Astrocyte (in vitro differentiated cells and primary cell): ENCODE results near the gene MYBPHL. TPM values are rescaled to one million over a fixed set of nuclear protein-coding genes. Genes with fewer than 3 reads are reported as not detected.

Source experiments
- DNase-seq: peaks from one replicate; pipeline ENCODE4 v3.0.0-alpha.2; 2010; ENCODE audit warnings: low read depth
- FAIRE-seq: peaks from 2 replicates; lab custom pipeline; 2011; peaks lifted over from hg19 to GRCh38; lab: Jason Lieb, UNC
- H2AFZ ChIP-seq: 2 replicates; pipeline ENCODE4 v1.6.0; 2012; ENCODE audit warnings: low read depth, low read length, inconsistent platforms
- H3K27ac ChIP-seq: 2 replicates; pipeline ENCODE4 v1.5.1; 2011; ENCODE audit warnings: low read depth, low read length, inconsistent platforms
- H3K27me3 ChIP-seq: 2 replicates; pipeline ENCODE4 v1.6.0; 2011; ENCODE audit warnings: low read length, inconsistent platforms; ENCODE audit not compliant: insufficient read depth
- H3K36me3 ChIP-seq: 2 replicates; pipeline ENCODE4 v1.5.1; 2011; ENCODE audit warnings: low read length, inconsistent platforms; ENCODE audit not compliant: insufficient read depth
- H3K4me1 ChIP-seq: 2 replicates; pipeline ENCODE4 v1.5.1; 2011; ENCODE audit warnings: low read length, inconsistent platforms; ENCODE audit not compliant: insufficient read depth
- H3K4me2 ChIP-seq: 2 replicates; pipeline ENCODE4 v1.6.0; 2012; ENCODE audit warnings: low read length, inconsistent platforms
- H3K4me3 ChIP-seq: 2 replicates; pipeline ENCODE4 v1.5.1; 2011; ENCODE audit warnings: low read depth, mild to moderate bottlenecking, low read length, inconsistent platforms; ENCODE audit not compliant: insufficient read depth
- H3K79me2 ChIP-seq: 2 replicates; pipeline ENCODE4 v1.6.0; 2012; ENCODE audit warnings: mild to moderate bottlenecking, low read length, inconsistent platforms; ENCODE audit not compliant: insufficient read depth
- H3K9ac ChIP-seq: 2 replicates; pipeline ENCODE4 v1.6.0; 2012; ENCODE audit warnings: mild to moderate bottlenecking, low read length, inconsistent platforms
- H3K9me3 ChIP-seq: 2 replicates; pipeline ENCODE4 v1.5.1; 2012; ENCODE audit warnings: low read depth, mild to moderate bottlenecking, low read length, inconsistent platforms; ENCODE audit not compliant: insufficient read depth
- H4K20me1 ChIP-seq: 2 replicates; pipeline ENCODE4 v1.6.0; 2012; ENCODE audit warnings: low read length, inconsistent platforms; ENCODE audit not compliant: insufficient read depth
- H3K27ac Mint-ChIP-seq: one replicate; pipeline ENCODE4 v1.8.0; 2021; ENCODE audit warnings: mild to moderate bottlenecking, mixed read lengths; ENCODE audit not compliant: unreplicated experiment
- H3K27me3 Mint-ChIP-seq: one replicate; pipeline ENCODE4 v1.8.0; 2021; ENCODE audit warnings: low read depth, mixed read lengths; ENCODE audit not compliant: unreplicated experiment
- H3K36me3 Mint-ChIP-seq: one replicate; pipeline ENCODE4 v1.8.0; 2021; ENCODE audit warnings: low read depth, mixed read lengths; ENCODE audit not compliant: unreplicated experiment
- H3K4me1 Mint-ChIP-seq: one replicate; pipeline ENCODE4 v1.8.0; 2021; ENCODE audit warnings: low read depth, mixed read lengths; ENCODE audit not compliant: unreplicated experiment
- H3K4me3 Mint-ChIP-seq: one replicate; pipeline ENCODE4 v1.8.0; 2021; ENCODE audit warnings: mild to moderate bottlenecking, moderate library complexity, mixed read lengths; ENCODE audit not compliant: unreplicated experiment
- H3K9me3 Mint-ChIP-seq: one replicate; pipeline ENCODE4 v1.8.0; 2021; ENCODE audit warnings: mild to moderate bottlenecking, mixed read lengths; ENCODE audit not compliant: unreplicated experiment
- CTCF ChIP-seq: IDR thresholded peaks from 2 replicates; pipeline ENCODE4 v1.5.1; 2011; ENCODE audit warnings: low read depth, mild to moderate bottlenecking, inconsistent platforms, low read length, moderate library complexity; ENCODE audit not compliant: insufficient read depth
- EZH2 ChIP-seq: IDR thresholded peaks from 2 replicates; pipeline ENCODE4 v1.6.1; 2012; ENCODE audit warnings: mild to moderate bottlenecking, low read length, inconsistent platforms; ENCODE audit not compliant: insufficient read depth
- total RNA-seq: library from RNA; stranded (reverse); gene quantifications from 2 replicates; pipeline ENCODE4 v1.2.1, GENCODE V29; 2021

MYBPHL gene
- total RNA-seq, 1 donor from 2014 or later: not detected

GRCh38 chr1:109275706-109276345 lies 31.0 kb downstream of the MYBPHL start:
- no peak overlapping the region for H2AFZ ChIP-seq
- peaks cover 7% of the 10 kb centered on the region for H3K79me2 ChIP-seq
- Mint-ChIP-seq H3K36me3 (peaks cover 4% of the 10 kb centered on the region), H3K4me3 (peak overlapping the region; percentile 40), H3K4me1 (peaks cover 33% of the 10 kb centered on the region), H3K27ac (peak overlapping the region; percentile 78), H3K27me3 (no peaks in the 10 kb centered on the region), H3K9me3 (no peaks in the 10 kb centered on the region)
- peak overlapping the region; percentile 79 for H3K4me2 ChIP-seq
- no peaks in the 10 kb centered on the region for H3K9me3 ChIP-seq
- H3K4me3 ChIP-seq: no peak overlapping the region
- H3K36me3 ChIP-seq: no peaks in the 10 kb centered on the region
- FAIRE-seq (no peak), DNase-seq (peak; percentile 80)
- TF ChIP-seq CTCF (no peak), EZH2 (no peak)
- H4K20me1 ChIP-seq: no peaks in the 10 kb centered on the region
- H3K4me1 ChIP-seq: peaks cover 35% of the 10 kb centered on the region
- no peaks in the 10 kb centered on the region for H3K27me3 ChIP-seq
- H3K27ac ChIP-seq: peak overlapping the region; percentile 69
- H3K9ac ChIP-seq: peak overlapping the region; percentile 51

GRCh38 chr1:109274533-109275476 lies 32.0 kb downstream of the MYBPHL start:
- no peaks in the 10 kb centered on the region for H3K9me3 Mint-ChIP-seq
- peaks cover 33% of the 10 kb centered on the region for H3K4me1 Mint-ChIP-seq
- Histone ChIP-seq H3K9ac (peak overlapping the region; percentile 51), H3K36me3 (no peaks in the 10 kb centered on the region), H2AFZ (no peak overlapping the region), H4K20me1 (no peaks in the 10 kb centered on the region), H3K4me3 (no peak overlapping the region), H3K4me2 (peak overlapping the region; percentile 79), H3K27ac (peak overlapping the region; percentile 69), H3K4me1 (peaks cover 35% of the 10 kb centered on the region), H3K9me3 (no peaks in the 10 kb centered on the region), H3K27me3 (no peaks in the 10 kb centered on the region), H3K79me2 (no peaks in the 10 kb centered on the region)
- TF ChIP-seq CTCF: no peak
- TF ChIP-seq EZH2: no peak
- H3K27ac Mint-ChIP-seq: peak overlapping the region; percentile 78
- H3K4me3 Mint-ChIP-seq: peak overlapping the region; percentile 40
- H3K27me3 Mint-ChIP-seq: peaks cover 1% of the 10 kb centered on the region
- FAIRE-seq: no peak
- peaks cover 10% of the 10 kb centered on the region for H3K36me3 Mint-ChIP-seq
- DNase-seq: peak; percentile 71
